ENCODE data around the gene SRBD1.

DNA sequence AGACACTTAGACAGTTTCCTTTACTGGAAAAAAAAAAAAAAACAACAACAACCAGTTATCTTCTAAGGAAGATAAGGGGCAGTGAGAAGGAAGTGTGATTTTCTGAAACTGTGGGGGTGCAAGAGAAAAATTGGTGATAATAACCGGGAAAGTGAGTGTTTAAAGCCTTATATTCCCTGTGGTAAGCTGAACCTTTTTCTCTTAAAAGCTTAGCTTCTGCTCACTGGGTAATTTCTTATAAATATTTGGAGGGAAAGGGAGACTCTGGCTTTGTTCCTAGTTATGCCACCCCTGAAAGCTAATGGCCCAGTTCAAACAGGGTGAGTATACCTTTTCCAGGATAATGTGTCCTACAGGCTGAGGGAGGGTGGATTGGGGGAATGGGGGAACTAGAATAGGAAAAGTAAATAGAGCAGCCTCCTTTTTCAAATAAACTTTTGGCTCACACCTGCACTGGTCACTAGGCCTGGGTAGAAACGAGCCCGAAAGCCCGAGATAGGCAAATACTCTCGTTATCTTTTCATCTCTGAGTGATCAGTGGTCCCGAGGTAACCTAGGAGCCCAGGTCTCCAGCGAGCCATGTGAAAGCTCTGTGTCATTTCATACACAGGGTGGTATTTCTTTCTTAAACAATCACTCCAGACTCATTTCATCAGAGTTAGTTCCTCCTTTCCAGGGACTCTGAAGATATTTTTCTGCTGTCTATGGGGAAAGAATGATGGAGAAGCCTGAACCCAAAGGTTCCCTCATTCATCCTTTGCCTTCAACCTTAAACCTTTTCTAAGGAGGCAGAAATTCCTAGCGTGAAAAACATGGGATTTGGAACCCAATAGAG is 15.5 kb upstream of the SRBD1 start:
- TF ChIP-seq, protein P1, sequence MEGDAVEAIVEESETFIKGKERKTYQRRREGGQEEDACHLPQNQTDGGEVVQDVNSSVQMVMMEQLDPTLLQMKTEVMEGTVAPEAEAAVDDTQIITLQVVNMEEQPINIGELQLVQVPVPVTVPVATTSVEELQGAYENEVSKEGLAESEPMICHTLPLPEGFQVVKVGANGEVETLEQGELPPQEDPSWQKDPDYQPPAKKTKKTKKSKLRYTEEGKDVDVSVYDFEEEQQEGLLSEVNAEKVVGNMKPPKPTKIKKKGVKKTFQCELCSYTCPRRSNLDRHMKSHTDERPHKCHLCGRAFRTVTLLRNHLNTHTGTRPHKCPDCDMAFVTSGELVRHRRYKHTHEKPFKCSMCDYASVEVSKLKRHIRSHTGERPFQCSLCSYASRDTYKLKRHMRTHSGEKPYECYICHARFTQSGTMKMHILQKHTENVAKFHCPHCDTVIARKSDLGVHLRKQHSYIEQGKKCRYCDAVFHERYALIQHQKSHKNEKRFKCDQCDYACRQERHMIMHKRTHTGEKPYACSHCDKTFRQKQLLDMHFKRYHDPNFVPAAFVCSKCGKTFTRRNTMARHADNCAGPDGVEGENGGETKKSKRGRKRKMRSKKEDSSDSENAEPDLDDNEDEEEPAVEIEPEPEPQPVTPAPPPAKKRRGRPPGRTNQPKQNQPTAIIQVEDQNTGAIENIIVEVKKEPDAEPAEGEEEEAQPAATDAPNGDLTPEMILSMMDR (IDR thresholded peaks at IDR 0.05; ENCODE audit: low read length) = no peak
- TF ChIP-seq EZH2 (optimal IDR thresholded peaks at IDR 0.05; ENCODE audit: low read depth, low read length) (no peak), EZH2phosphoT487 (IDR thresholded peaks at IDR 0.05; ENCODE audit: low read length) (no peak)

Measured in MM.1S (cell line).